SK-N-MC (cell line): ENCODE results near the gene CACNB1.

ENCODE experiments used
- EZH2 ChIP-seq: fragments of 200-600 bp; sonication (generic); IDR thresholded peaks from one replicate; pipeline ENCODE4 v1.6.1; 2017; ENCODE audit warnings: antibody characterized with exemption
- FOXP2 ChIP-seq: optimal IDR thresholded peaks from 2 replicates; pipeline ENCODE3; 2011; ENCODE audit warnings: mild to moderate bottlenecking, moderate library complexity; ENCODE audit not compliant: insufficient read depth; ENCODE audit errors: extremely low read length, control extremely low read depth
- POLR2AphosphoS5 ChIP-seq: IDR thresholded peaks from 2 replicates; pipeline ENCODE4 v1.6.1; 2012; ENCODE audit warnings: mild to moderate bottlenecking, low read depth, low read length, borderline replicate concordance

- TF ChIP-seq EZH2 (no peak), POLR2AphosphoS5 (peak; percentile 43; the same call in 1 of the 2 replicates), FOXP2 (no peak)
These were observed 65.3 kb downstream of the CACNB1 start for GRCh38 chr17:39132192-39132610.
